ENCODE results near the gene MRFAP1L1.

MRFAP1L1 gene

GRCh38 chr4:6746721-6747293, 37.1 kb upstream of the MRFAP1L1 start:
- no peak overlapping the region for H3K4me3 ChIP-seq (ENCODE audit: low read length)
- no peak for TF ChIP-seq CTCF (IDR thresholded peaks at IDR 0.05; ENCODE audit: insufficient read depth, low read depth, low read length, missing control alignments)
- DNase-seq (ENCODE audit: low read depth), result no peak

GRCh38 chr4:6742989-6743388, 33.3 kb upstream of the MRFAP1L1 start:
- TF ChIP-seq CTCF (IDR thresholded peaks at IDR 0.05; ENCODE audit: insufficient read depth, low read depth, low read length, missing control alignments), result no peak
- H3K4me3 ChIP-seq (ENCODE audit: low read length), result no peak overlapping the region
- no peak for DNase-seq (ENCODE audit: low read depth)

GRCh38 chr4:6742507-6742906, 32.8 kb upstream of the MRFAP1L1 start:
- DNase-seq (ENCODE audit: low read depth), result no peak
- TF ChIP-seq CTCF (IDR thresholded peaks at IDR 0.05; ENCODE audit: insufficient read depth, low read depth, low read length, missing control alignments), result no peak
- no peak overlapping the region for H3K4me3 ChIP-seq (ENCODE audit: low read length)

- no peak for TF ChIP-seq CTCF (IDR thresholded peaks at IDR 0.05; ENCODE audit: insufficient read depth, low read depth, low read length, missing control alignments)
Observed at GRCh38 chr4:6740347-6740746, 30.7 kb upstream of the MRFAP1L1 start.

GRCh38 chr4:6739920-6740319, 30.3 kb upstream of the MRFAP1L1 start:
- no peak for DNase-seq (ENCODE audit: low read depth)
- TF ChIP-seq CTCF (IDR thresholded peaks at IDR 0.05; ENCODE audit: insufficient read depth, low read depth, low read length, missing control alignments), result no peak
- no peak overlapping the region for H3K4me3 ChIP-seq (ENCODE audit: low read length)

More at GRCh38 chr4:6740347-6740746, 30.7 kb upstream of the MRFAP1L1 start:
- no peak for DNase-seq (ENCODE audit: low read depth)
- no peak overlapping the region for H3K4me3 ChIP-seq (ENCODE audit: low read length)

- no peak for TF ChIP-seq CTCF (IDR thresholded peaks at IDR 0.05; ENCODE audit: insufficient read depth, low read depth, low read length, missing control alignments)
- H3K4me3 ChIP-seq (ENCODE audit: low read length), result no peak overlapping the region
- no peak for DNase-seq (ENCODE audit: low read depth)
Observed at GRCh38 chr4:6734165-6734786, 24.6 kb upstream of the MRFAP1L1 start.

Data from epithelial cell of esophagus (primary cell).